ENCODE results near the gene IRX2.

IRX2 gene

GRCh38 chr5:2751592-2752021 lies at the start of gene IRX2:
TSS of gene IRX2 (minus strand) at chr5:2751677. CDS start at chr5:2751413, 264 bp downstream.
- DNase-seq, result peak; percentile 94

DNA sequence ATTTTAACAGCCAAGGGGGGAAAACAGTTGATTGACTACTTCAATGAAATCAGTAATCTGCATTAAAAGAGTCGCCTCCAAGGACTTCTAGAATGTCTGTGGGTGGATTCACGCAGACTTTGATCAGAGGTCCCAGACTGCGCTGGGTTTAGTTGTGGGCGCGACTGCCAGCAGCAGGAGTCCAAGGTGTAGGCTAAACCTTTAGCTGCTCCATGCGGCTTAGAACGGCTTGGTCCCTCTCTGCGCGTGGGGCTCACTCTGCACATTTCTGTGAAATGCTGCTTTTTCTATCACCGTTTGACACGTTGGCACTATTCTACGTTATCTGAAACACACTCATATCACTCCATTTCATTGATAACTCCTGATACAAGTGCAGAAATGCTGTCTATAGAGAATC lies 48.6 kb upstream of the IRX2 start:
- DNase-seq, result no peak

- DNase-seq, result peak; percentile 24
Measured at GRCh38 chr5:2797981-2798380, 46.5 kb upstream of the IRX2 start.

- peak; percentile 95 for DNase-seq
Measured at GRCh38 chr5:2797160-2797559, 45.7 kb upstream of the IRX2 start.

- no peak for DNase-seq
Measured at GRCh38 chr5:2783223-2783622, 31.7 kb upstream of the IRX2 start.

- DNase-seq, result no peak
Measured at GRCh38 chr5:2782658-2783057, 31.2 kb upstream of the IRX2 start.

DNA sequence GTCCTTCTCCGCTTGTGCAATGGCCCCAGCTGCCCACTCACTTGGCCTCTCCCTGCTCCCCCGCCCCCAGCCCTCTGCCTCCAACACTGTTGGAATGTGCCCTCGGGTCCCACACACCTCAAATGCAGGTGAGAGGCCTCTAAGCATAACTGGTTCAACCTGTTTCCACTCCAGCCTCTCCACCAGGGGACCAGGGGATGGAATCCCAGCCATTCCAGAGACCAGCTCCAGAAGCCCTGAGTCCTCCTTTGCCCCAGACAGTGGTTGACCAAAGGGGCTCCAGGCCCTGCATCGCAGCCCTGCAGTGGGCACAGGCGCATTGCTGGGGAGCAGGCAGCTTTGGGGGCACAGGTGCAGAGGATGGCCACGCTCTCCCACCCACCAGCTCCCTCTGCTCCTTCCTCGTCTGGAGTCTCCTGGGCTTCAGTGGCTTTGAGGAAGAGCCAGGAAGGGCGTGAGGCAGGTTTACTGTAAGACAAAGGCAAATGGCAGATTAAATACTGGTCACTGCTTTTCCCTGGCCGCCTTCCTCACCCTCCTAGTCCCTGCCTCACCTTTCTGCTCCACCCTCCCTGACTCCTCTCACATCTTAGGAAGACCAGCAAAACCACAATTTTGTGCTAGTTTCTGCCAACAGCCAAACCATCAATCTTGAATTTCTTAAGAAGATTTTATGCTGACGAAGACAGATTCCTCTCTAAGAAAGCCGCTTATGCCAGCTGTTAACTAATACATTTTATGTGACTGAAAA lies 29.1 kb upstream of the IRX2 start:
- no peak for DNase-seq

DNA sequence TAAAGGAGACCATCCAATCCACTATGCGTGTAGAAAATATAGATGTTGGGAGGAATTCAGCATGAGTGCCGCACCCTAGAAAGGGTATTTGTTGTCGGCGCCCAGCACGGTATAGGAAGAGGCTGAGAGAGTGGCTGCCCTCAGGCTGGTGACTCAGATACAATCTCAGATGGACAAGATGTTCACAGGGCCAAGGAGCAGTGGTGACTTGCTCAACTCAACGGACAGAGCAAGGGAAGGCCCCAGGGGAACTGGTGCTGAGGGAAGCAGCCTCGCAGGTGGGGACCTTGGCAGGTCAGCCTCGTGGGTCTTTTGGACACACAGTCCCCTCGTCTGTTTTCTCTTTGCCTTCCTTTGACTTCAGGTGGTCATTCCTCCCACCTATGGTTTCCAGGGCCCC lies 28.0 kb upstream of the IRX2 start:
- DNase-seq, result no peak

DNA sequence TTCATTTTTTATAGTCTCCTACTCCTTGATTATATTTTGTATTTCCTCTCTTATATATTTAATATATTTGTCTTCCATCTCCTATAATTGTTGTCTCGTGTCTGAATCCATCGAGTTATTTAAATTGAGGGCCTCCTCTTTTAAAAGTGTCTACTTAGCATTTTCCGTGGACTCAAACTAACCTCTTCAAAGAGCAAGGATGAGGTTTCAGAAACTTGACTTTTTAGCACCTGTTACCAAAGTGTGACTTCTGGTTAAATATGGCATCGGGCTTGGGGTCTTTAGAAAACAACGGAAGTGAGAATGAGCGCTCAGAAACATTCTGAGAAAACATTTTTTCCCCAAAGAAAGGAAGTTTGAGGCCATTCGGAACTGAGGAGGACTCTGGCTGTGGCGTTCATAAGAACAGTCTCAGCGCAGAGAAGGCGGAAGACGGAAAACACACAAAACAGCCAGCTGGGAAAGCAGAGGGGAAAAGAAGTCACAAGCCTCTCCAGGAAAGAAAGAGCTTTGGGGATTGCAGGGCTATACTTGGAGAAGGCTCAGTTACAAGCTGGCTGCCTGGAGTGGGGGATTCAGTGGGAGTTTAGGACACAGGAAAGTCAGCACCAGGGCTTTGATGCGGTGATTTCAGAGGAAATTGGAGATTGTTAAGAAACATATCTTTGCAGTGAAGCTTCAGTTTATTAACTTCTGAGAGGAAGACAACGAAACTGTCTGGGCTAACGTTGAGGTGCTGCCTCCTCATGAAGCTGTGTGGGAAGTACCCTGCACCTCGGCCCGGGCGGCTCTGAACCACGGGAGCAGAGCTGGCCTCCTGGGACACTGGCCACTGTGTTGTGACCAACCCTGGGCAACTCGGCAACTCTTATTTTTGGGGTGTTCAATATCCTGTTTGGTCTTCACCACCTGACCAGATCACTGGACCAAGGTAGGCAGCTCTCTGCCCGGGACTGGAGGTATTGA lies 25.1 kb upstream of the IRX2 start:
- DNase-seq, result no peak

GRCh38 chr5:2773327-2773726 lies 21.9 kb upstream of the IRX2 start:
- DNase-seq, result no peak

- no peak for DNase-seq
Measured at GRCh38 chr5:2767089-2767488, 15.6 kb upstream of the IRX2 start.

GRCh38 chr5:2764581-2764980 lies 13.1 kb upstream of the IRX2 start:
- no peak for DNase-seq

GRCh38 chr5:2763533-2763794 lies 12.0 kb upstream of the IRX2 start:
- no peak for DNase-seq

GRCh38 chr5:2762744-2763532 lies 11.5 kb upstream of the IRX2 start:
- DNase-seq, result no peak

- DNase-seq, result no peak
Measured at GRCh38 chr5:2761921-2762488, 10.5 kb upstream of the IRX2 start.

DNA sequence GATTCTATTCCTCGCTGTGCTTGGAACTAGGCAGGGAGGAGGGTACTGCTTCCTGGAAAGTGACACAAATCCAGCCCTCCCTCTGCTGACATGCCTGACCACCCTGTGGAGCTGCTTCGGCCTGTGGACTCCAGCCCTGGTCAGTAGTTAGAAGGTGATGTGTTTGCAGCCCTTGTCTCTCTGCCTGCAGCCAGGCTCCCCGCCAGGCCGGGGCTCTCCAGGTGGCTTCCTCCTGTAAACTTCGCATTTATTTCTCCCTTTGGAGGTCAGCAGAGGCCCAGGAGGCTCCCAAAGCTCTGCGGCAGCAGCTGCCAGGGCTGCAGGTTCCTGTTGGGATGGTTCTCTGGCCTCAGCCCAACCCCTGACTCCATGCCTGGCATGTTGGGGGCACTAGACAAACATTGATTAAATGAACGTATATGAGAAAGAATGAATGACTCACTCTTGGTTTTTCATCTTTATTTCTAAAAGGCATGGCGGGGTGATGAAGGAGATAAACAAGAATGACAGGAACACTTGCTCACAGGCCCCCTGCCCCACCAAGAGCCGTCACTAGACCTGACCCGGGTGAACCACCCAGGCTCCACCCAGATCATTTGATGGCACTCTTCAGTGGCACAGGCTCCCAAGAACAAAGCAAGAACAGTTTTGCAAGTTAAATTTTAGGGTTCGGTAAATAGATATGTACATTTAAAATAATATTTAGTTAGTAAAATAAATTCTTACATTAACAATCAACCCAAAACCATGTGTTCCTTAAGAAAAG lies 8.4 kb upstream of the IRX2 start:
- no peak for DNase-seq

- no peak for DNase-seq
Measured at GRCh38 chr5:2759091-2759490, 7.6 kb upstream of the IRX2 start.

- DNase-seq, result no peak
Measured at GRCh38 chr5:2758632-2759031, 7.2 kb upstream of the IRX2 start.

DNA sequence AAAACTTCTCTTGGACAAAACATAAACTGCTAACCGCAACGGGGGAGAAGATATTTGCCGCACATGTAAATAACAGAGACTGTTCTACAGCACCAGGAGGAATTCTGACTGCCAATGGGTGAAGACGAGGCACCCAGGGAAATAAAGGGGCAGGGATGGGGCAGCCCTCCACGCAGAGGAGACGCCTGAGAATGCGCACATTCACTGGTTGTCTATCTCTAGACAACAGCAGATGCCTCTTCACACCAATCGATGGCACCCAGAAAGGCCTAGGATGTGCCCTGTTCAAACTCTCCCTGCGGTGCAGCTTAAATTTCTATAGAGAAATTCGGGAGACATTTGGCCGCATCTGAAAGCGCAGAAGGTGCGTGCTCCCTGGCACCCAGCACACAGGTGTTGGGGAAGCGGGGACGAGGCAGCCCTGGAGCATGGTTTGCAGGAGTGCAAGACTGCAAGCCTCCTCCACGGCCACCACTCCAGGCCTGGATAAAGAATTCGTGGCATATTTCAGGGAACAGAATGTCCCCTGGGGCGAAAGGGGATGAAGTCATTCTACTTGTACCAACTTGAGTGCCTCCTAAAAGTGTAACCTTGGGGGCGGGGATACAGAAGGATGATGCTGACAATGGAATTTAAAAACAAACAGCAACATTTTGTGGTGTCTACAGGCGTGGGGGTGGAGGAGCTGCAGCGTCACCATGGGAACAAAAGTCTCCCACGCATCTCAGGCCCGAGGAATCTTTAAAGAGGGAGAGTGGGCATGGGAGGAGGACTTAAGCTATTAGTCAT lies 6.3 kb upstream of the IRX2 start:
- DNase-seq, result no peak

- DNase-seq, result no peak
Measured at GRCh38 chr5:2756211-2757152, 5.0 kb upstream of the IRX2 start.
